SU-DHL-6 (cell line): ENCODE data around the gene HIPK2.

Experiments used
- H2AFZ ChIP-seq: fragments of 200-600 bp; sonication (generic); 2 replicates; pipeline ENCODE4 v1.6.1; 2014; ENCODE audit warnings: low read depth, mild to moderate bottlenecking, moderate library complexity, mixed read lengths, antibody characterized with exemption, low read length; ENCODE audit not compliant: severe bottlenecking
- H3F3A ChIP-seq: fragments of 200-600 bp; shearing (Covaris generic); 2 replicates; pipeline ENCODE4 v1.6.0; 2016; ENCODE audit warnings: antibody characterized with exemption, mild to moderate bottlenecking; ENCODE audit not compliant: insufficient read depth
- H3K27ac ChIP-seq: fragments of 200-600 bp; sonication (generic); 2 replicates; pipeline ENCODE4 v1.5.1; 2016; ENCODE audit warnings: low read depth, mild to moderate bottlenecking, low read length, moderate library complexity, mixed read lengths
- H3K27me3 ChIP-seq: fragments of 200-600 bp; sonication (generic), shearing (Covaris generic); 2 replicates; pipeline ENCODE4 v1.6.0; 2014; ENCODE audit warnings: mild to moderate bottlenecking, low read length
- H3K36me3 ChIP-seq: fragments of 200-600 bp; sonication (generic); 2 replicates; pipeline ENCODE4 v1.6.1; 2014; ENCODE audit warnings: mild to moderate bottlenecking, low read length, mixed read lengths
- H3K4me2 ChIP-seq: fragments of 300-600, 200-600 bp; shearing (Covaris generic), sonication (generic); 2 replicates; pipeline ENCODE4 v1.6.0; 2014; ENCODE audit warnings: low read length, low read depth, mild to moderate bottlenecking; ENCODE audit not compliant: poor library complexity, severe bottlenecking
- H3K4me3 ChIP-seq: fragments of 200-600 bp; sonication (generic); 2 replicates; pipeline ENCODE4 v1.5.1; 2014; ENCODE audit warnings: antibody characterized with exemption, low read length, mild to moderate bottlenecking, mixed read lengths; ENCODE audit not compliant: insufficient read depth, poor library complexity, severe bottlenecking
- H3K79me2 ChIP-seq: fragments of 200-600 bp; sonication (generic); 2 replicates; pipeline ENCODE4 v1.6.1; 2014; ENCODE audit warnings: mild to moderate bottlenecking, low read length, moderate library complexity; ENCODE audit not compliant: insufficient read depth
- H3K9ac ChIP-seq: fragments of 200-600 bp; sonication (generic); 2 replicates; pipeline ENCODE4 v1.7.0; 2014; ENCODE audit warnings: mild to moderate bottlenecking, low read length
- H3K9me2 ChIP-seq: fragments of 200-600 bp; sonication (generic); replicated peaks from 2 replicates; pipeline ENCODE4 v1.6.1; 2014; ENCODE audit warnings: low read length; ENCODE audit not compliant: insufficient read depth
- H3K9me3 ChIP-seq: fragments of 200-600 bp; sonication (generic); 2 replicates; pipeline ENCODE4 v1.6.1; 2014; ENCODE audit warnings: low read length, mixed read lengths; ENCODE audit not compliant: insufficient read depth
- H4K20me1 ChIP-seq: fragments of 200-600 bp; sonication (generic); 2 replicates; pipeline ENCODE4 v1.6.1; 2014; ENCODE audit warnings: low read depth, mild to moderate bottlenecking, antibody characterized with exemption, low read length, moderate library complexity, mixed read lengths
- EZH2phosphoT487 ChIP-seq: fragments of 200-600 bp; sonication (generic), shearing (Covaris generic); conservative IDR thresholded peaks from 2 replicates; pipeline ENCODE4 v1.6.1; 2018; ENCODE audit warnings: mild to moderate bottlenecking, antibody characterized with exemption, low read length, moderate library complexity, mixed read lengths
- TF ChIP-seq, protein P1 (sequence below): fragments of 200-600 bp; sonication (generic); IDR thresholded peaks from one replicate; pipeline ENCODE4 v1.5.1; 2017; ENCODE audit warnings: antibody characterized with exemption, mild to moderate bottlenecking, low read length, moderate library complexity; ENCODE audit not compliant: insufficient read depth, poor library complexity, severe bottlenecking

HIPK2 gene

DNA sequence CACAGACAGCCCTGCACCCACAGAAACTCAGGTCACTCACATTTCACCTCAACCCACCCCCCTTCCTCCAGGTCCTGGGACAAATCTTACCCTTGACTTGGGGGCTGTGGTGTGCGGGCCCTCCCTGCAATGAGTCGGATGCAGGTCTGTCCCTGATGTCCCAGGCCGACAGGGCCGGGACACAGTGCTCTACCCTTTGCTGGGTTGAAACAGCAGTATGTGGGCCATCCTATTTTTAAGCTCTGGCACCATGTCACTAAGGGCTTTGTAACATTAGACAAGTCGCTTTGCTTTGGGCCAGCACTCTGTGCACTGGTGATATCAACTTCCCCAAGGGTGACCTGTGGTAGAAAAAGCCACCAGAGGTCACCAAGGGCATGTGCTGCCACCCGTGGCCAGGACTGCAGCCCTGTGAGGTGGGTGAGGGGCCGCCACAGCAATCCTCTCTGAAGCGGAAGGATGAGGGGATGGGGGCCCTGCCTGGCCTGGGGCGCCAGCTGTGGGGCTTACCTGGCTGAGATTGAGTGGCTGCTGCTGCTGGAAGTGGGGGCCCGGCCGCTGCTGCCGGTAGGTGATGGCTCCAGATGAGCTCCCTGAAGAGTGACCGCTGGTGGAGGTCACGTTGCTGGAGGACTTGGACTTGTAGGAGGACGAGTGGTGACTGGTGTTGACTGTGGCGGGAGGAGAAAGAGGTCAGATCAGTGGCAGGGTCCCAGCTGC, 203.0 kb downstream of the HIPK2 start:
- Histone ChIP-seq H3K27me3 (no peaks in the 10 kb centered on the region), H3K27ac (no peak overlapping the region), H3F3A (no peaks in the 10 kb centered on the region), H3K79me2 (no peaks in the 10 kb centered on the region), H3K9me3 (no peaks in the 10 kb centered on the region), H3K4me3 (no peak overlapping the region), H3K9ac (no peak overlapping the region), H3K36me3 (no peaks in the 10 kb centered on the region), H3K9me2 (no peaks in the 10 kb centered on the region), H2AFZ (no peak overlapping the region), H3K4me2 (no peak overlapping the region), H4K20me1 (no peaks in the 10 kb centered on the region)
- TF ChIP-seq, protein P1, sequence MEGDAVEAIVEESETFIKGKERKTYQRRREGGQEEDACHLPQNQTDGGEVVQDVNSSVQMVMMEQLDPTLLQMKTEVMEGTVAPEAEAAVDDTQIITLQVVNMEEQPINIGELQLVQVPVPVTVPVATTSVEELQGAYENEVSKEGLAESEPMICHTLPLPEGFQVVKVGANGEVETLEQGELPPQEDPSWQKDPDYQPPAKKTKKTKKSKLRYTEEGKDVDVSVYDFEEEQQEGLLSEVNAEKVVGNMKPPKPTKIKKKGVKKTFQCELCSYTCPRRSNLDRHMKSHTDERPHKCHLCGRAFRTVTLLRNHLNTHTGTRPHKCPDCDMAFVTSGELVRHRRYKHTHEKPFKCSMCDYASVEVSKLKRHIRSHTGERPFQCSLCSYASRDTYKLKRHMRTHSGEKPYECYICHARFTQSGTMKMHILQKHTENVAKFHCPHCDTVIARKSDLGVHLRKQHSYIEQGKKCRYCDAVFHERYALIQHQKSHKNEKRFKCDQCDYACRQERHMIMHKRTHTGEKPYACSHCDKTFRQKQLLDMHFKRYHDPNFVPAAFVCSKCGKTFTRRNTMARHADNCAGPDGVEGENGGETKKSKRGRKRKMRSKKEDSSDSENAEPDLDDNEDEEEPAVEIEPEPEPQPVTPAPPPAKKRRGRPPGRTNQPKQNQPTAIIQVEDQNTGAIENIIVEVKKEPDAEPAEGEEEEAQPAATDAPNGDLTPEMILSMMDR: no peak
- TF ChIP-seq EZH2phosphoT487: no peak

DNA sequence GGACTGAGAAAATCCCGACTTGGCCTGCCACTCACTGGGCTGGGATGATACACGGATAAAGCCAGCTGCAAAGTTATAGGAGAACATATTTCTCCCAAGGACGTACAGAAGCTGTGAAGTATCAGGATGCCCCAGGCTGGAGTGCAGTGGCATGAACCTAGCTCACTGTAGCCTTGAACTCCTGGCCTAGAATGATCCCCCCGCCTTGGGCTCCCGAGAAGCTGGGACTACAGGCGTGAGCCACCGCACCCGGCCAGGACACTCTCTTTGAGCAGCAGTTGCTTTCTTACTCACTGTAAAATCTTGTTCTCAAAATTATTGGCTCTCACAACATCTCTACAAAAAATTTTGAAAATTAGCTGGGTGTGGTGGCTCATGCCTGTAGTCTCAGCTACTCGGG, 203.9 kb downstream of the HIPK2 start:
- Histone ChIP-seq H3K36me3 (no peaks in the 10 kb centered on the region), H3K27ac (no peak overlapping the region), H3K9ac (no peak overlapping the region), H2AFZ (no peak overlapping the region), H3K27me3 (no peaks in the 10 kb centered on the region), H3K9me3 (no peaks in the 10 kb centered on the region), H3K9me2 (no peaks in the 10 kb centered on the region), H3K79me2 (no peaks in the 10 kb centered on the region), H3F3A (no peaks in the 10 kb centered on the region), H4K20me1 (no peaks in the 10 kb centered on the region), H3K4me2 (no peak overlapping the region), H3K4me3 (no peak overlapping the region)
- TF ChIP-seq, protein P1: no peak
- TF ChIP-seq EZH2phosphoT487: no peak

DNA sequence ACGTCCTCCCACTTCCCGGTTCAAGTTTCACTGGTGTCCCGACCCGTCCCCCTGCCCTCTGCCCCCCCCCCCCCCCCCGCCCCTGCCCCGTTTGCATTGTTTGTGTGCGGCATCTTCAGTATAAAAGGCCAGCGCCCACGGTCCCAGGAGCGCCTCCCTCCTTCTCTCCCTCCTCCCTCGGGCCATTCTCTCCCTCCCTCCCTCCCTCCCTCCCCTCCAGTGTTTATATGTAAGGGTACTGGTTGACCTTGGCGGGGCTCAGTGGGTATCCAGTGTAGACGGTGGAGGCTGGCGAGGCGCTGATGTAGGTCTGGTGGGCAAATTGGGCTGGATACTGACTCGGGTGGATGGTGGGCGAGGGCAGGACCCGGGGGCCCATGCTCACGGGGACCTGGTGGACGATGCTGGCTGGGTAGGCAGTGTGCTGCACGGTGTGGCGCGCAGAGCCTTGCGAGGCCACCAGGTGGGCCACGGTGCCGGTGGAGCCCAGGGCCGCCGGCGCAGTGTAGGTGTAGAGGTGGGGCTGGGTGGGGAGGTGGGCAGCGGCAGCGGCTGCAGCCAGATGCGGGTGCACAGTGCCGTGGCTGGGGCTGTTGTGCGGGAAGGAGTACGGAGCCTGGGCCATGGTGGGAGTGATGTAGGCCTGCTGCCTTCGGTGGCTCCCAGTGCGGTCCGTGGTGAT, 205.0 kb downstream of the HIPK2 start:
- Histone ChIP-seq H3K27me3 (no peaks in the 10 kb centered on the region), H2AFZ (no peak overlapping the region), H4K20me1 (no peaks in the 10 kb centered on the region), H3K4me2 (no peak overlapping the region), H3K9me3 (no peaks in the 10 kb centered on the region), H3K9ac (no peak overlapping the region), H3K79me2 (no peaks in the 10 kb centered on the region), H3K4me3 (no peak overlapping the region), H3K36me3 (no peaks in the 10 kb centered on the region), H3K27ac (no peak overlapping the region), H3F3A (no peaks in the 10 kb centered on the region), H3K9me2 (no peaks in the 10 kb centered on the region)
- TF ChIP-seq, protein P1: no peak
- no peak for TF ChIP-seq EZH2phosphoT487
